AG04449 (cell line): Measurements from ENCODE around the gene PROZ.

Source experiments
- CTCF ChIA-PET: fragments of 350-600 bp; formaldehyde crosslinking; extraction: SDS; loops from one replicate; lab custom pipeline; 2021; ENCODE audit warnings: antibody characterized with exemption; lab: Yijun Ruan, JAX
- POLR2A ChIA-PET: fragments of 400-600, 350-600 bp; formaldehyde crosslinking; extraction: SDS; loops from one replicate; lab custom pipeline; 2020; ENCODE audit warnings: antibody characterized with exemption, inconsistent platforms; lab: Yijun Ruan, JAX
- DNase-seq: peaks from one replicate; pipeline ENCODE4 v3.0.0-alpha.2; 2010; ENCODE audit warnings: low read depth, low spot score
- H3K4me3 ChIP-seq: 2 replicates; pipeline ENCODE4 v1.5.1; 2011; ENCODE audit warnings: low read depth, mild to moderate bottlenecking, control low read depth, low read length
- CTCF ChIP-seq: IDR thresholded peaks from one replicate; pipeline ENCODE4 v1.5.1; 2011; ENCODE audit warnings: mild to moderate bottlenecking, moderate library complexity, low read length, control low read depth, inconsistent platforms; ENCODE audit not compliant: insufficient read depth; ENCODE audit errors: missing control alignments

Gene PROZ

GRCh38 chr13:113120300-113121182, 37.9 kb upstream of the PROZ start:
- DNase-seq, result no peak
- CTCF ChIA-PET, result no interaction called here
- TF ChIP-seq CTCF, result no peak
- H3K4me3 ChIP-seq, result no peak overlapping the region
- POLR2A ChIA-PET, result no interaction called here

GRCh38 chr13:113121183-113121927, 37.1 kb upstream of the PROZ start:
- ChIA-PET CTCF (no interaction called here), POLR2A (no interaction called here)
- no peak for DNase-seq

GRCh38 chr13:113121928-113122471, 36.4 kb upstream of the PROZ start:
- no peak for TF ChIP-seq CTCF
- ChIA-PET POLR2A (no interaction called here), CTCF (no interaction called here)
- DNase-seq, result no peak
- no peak overlapping the region for H3K4me3 ChIP-seq

More at GRCh38 chr13:113121183-113121927, 37.1 kb upstream of the PROZ start:
- no peak overlapping the region for H3K4me3 ChIP-seq
- TF ChIP-seq CTCF, result no peak

GRCh38 chr13:113122550-113123225, 35.8 kb upstream of the PROZ start, which contains the start of gene F10:
TSS of gene F10 (plus strand) at chr13:113122799. CDS start at chr13:113122856, 57 bp downstream.
- CTCF ChIA-PET, result interaction anchor here (1.1 kb wide), 1 partner anchor 9 kb away, joined by 6 read pairs; no protein-coding TSS in a partner anchor

More at GRCh38 chr13:113122550-113123225, 35.8 kb upstream of the PROZ start, which contains the start of gene F10:
- TF ChIP-seq CTCF, result no peak
- POLR2A ChIA-PET, result no interaction called here
- DNase-seq, result no peak
- H3K4me3 ChIP-seq, result no peak within 1 kb of the TSS
